Upper lobe of left lung (tissue), 4 donors: ENCODE results near the gene AIFM3.
"Not testable (repeated sequence)": the region's sequence is repeated elsewhere in the genome, so short reads cannot be mapped to it uniquely, and the experiment has no call there.

Experiments used
- EP300 ChIP-seq, 4 donors: sonication (generic); formaldehyde crosslinking; IDR thresholded peaks; one replicate each; pipeline ENCODE4 v1.5.1; 2017; ENCODE audit warnings: antibody characterized with exemption in 4 of 4, control low read depth in 2 of 4
- POLR2A ChIP-seq, 4 donors: fragments of 450-650 bp; IDR thresholded peaks; one replicate each; pipeline ENCODE4 v1.5.1; 2016 to 2017; ENCODE audit warnings: antibody characterized with exemption in 4 of 4, mild to moderate bottlenecking in 2 of 4
- POLR2AphosphoS5 ChIP-seq, 2 donors: sonication (generic); formaldehyde crosslinking; IDR thresholded peaks; one replicate each; pipeline ENCODE4 v1.5.1; 2017; ENCODE audit warnings: antibody characterized with exemption in 2 of 2
- TF ChIP-seq, protein P1 (sequence below), 6 experiments: fragments of 450-650 bp in 4 of 6; fragments of 200-600 bp in 2 of 6; sonication (generic) in 2 of 6; IDR thresholded peaks; one replicate each; pipeline ENCODE4 v1.5.1; 2016 to 2019; ENCODE audit warnings: antibody characterized with exemption in 6 of 6

DNA sequence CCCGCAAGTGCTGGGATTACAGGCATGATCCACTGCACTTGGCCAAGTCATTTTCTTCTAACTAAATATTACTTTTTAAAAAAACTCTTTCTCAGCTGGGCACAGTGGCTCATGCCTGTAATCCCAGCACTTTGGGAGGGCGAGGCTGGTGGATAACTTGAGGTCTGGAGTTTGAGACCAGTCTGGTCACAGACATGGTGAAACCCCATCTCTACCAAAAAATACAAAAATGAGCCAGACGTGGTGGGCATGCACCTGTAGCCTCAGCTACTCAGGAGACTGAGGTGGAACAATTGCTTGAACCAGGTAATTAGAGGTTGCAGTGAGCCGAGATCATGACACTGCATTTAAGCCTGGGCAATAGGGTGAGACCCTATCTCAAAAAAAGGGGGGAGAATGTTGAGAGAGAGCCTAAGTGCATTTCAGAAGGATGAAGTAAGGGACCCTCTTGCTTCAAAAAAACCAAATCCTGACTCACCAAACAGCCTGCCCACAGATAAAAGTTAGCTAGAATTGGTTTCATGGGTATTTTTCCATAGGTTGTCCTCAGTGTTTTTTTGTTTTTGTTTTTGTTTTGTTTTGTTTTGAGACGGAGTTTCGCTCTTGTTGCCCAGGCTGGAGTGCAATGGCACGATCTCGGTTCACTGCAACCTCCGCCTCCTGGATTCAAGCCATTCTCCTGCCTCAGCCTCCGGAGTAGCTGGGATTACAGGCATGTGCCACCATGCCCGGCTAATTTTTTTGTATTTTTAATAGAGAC, 31.1 kb upstream of the AIFM3 start:
- TF ChIP-seq, protein P1, sequence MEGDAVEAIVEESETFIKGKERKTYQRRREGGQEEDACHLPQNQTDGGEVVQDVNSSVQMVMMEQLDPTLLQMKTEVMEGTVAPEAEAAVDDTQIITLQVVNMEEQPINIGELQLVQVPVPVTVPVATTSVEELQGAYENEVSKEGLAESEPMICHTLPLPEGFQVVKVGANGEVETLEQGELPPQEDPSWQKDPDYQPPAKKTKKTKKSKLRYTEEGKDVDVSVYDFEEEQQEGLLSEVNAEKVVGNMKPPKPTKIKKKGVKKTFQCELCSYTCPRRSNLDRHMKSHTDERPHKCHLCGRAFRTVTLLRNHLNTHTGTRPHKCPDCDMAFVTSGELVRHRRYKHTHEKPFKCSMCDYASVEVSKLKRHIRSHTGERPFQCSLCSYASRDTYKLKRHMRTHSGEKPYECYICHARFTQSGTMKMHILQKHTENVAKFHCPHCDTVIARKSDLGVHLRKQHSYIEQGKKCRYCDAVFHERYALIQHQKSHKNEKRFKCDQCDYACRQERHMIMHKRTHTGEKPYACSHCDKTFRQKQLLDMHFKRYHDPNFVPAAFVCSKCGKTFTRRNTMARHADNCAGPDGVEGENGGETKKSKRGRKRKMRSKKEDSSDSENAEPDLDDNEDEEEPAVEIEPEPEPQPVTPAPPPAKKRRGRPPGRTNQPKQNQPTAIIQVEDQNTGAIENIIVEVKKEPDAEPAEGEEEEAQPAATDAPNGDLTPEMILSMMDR (IDR thresholded peaks at IDR 0.05): not testable (repeated sequence)
- TF ChIP-seq EP300, POLR2AphosphoS5, POLR2A (IDR thresholded peaks at IDR 0.05): not testable (repeated sequence)
